Panc1 (cell line): Measurements from ENCODE around the gene IQCC. TPM values are rescaled to one million over a fixed set of nuclear protein-coding genes. Genes with fewer than 3 reads are reported as not detected.

Source experiments
- ATAC-seq: fragments of 200-7000 bp; cut with Tn5 transposase; 2 replicates; pipeline ENCODE4 v1.9.1; 2020; ENCODE audit warnings: mild to moderate bottlenecking, moderate library complexity
- BruUV-seq: library from RNA; stranded (reverse); fragments of 400-500 nt; replicated peaks from 2 replicates; lab custom pipeline; 2021; lab: Mats Ljungman, UMichigan
- CTCF ChIA-PET: fragments of 300-600 bp; sonication (Branson Sonifier 250); formaldehyde crosslinking; loops from one replicate; lab custom pipeline; 2022; ENCODE audit warnings: antibody characterized with exemption; lab: Charles Lee
- POLR2A ChIA-PET: fragments of 300-600 bp; sonication (Branson Sonifier 250); formaldehyde crosslinking; loops from one replicate; lab custom pipeline; 2022; ENCODE audit warnings: antibody characterized with exemption; lab: Charles Lee
- DNase-seq: peaks from one replicate; pipeline ENCODE4 v3.0.0-alpha.2; 2010; ENCODE audit warnings: low read depth, low spot score
- H3K27ac ChIP-seq: 2 replicates; pipeline ENCODE4 v1.5.1; 2011; ENCODE audit warnings: mild to moderate bottlenecking, low read length, inconsistent platforms
- H3K27me3 ChIP-seq: fragments of 200-500 bp; sonication (Bioruptor generic); 2 replicates; pipeline ENCODE4 v1.6.0; 2014; ENCODE audit warnings: low read length, inconsistent platforms; ENCODE audit not compliant: control insufficient read depth, insufficient read depth
- H3K36me3 ChIP-seq: fragments of 200-500 bp; sonication (Bioruptor generic); 2 replicates; pipeline ENCODE4 v1.5.1; 2014; ENCODE audit warnings: inconsistent platforms, mild to moderate bottlenecking, low read length, moderate library complexity; ENCODE audit not compliant: control insufficient read depth, insufficient read depth
- H3K4me1 ChIP-seq: 2 replicates; pipeline ENCODE4 v1.5.1; 2011; ENCODE audit warnings: inconsistent platforms, mild to moderate bottlenecking, low read length, moderate library complexity; ENCODE audit not compliant: control insufficient read depth, insufficient read depth
- H3K4me3 ChIP-seq, 2 experiments: 2 replicates each; pipeline ENCODE4 v1.5.1; 2011 to 2012; ENCODE audit warnings: low read depth in 2 of 2, low read length in 2 of 2, mild to moderate bottlenecking in 2 of 2, inconsistent platforms in 1 of 2, moderate library complexity in 1 of 2
- H3K9me3 ChIP-seq: fragments of 200-500 bp; sonication (Bioruptor generic); 2 replicates; pipeline ENCODE4 v1.5.1; 2014; ENCODE audit warnings: low read depth, mild to moderate bottlenecking, inconsistent platforms, low read length, moderate library complexity; ENCODE audit not compliant: control insufficient read depth, insufficient read depth
- POLR2AphosphoS5 ChIP-seq: IDR thresholded peaks from 2 replicates; pipeline ENCODE4 v1.6.1; 2012; ENCODE audit warnings: mild to moderate bottlenecking, low read depth, low read length, moderate library complexity
- SIN3A ChIP-seq: IDR thresholded peaks from 2 replicates; pipeline ENCODE4 v1.6.1; 2012; ENCODE audit warnings: low read depth, mild to moderate bottlenecking, low read length, moderate library complexity, borderline replicate concordance; ENCODE audit not compliant: insufficient read depth
- TCF7L2 ChIP-seq: IDR thresholded peaks from 2 replicates; pipeline ENCODE4 v1.6.1; 2011; ENCODE audit warnings: mild to moderate bottlenecking, low read depth, low read length, inconsistent platforms
- in situ Hi-C: cut with HindIII; loops from 2 replicates; pipeline ENCODE4 v1.10.0; 2016; ENCODE audit warnings: low sequenced_read_pairs, low pct_unique_long_range_greater_than_20kb
- intact Hi-C: fragments of 100-400 bp; cut with micrococcal nuclease; formaldehyde crosslinking; loops from one replicate; pipeline ENCODE4 v1.10.0; 2022; ENCODE audit not compliant: unreplicated experiment
- total RNA-seq: library from RNA; stranded (reverse); gene quantifications from one replicate; pipeline ENCODE4 v1.2.1, GENCODE V29; 2021; ENCODE audit not compliant: unreplicated experiment
- TF ChIP-seq, protein P1 (sequence below), 2 experiments: IDR thresholded peaks; 2 replicates each; pipeline ENCODE4 v1.6.1; 2011 to 2012; ENCODE audit warnings: low read depth in 2 of 2, control low read depth in 1 of 2, low read length in 1 of 2, mild to moderate bottlenecking in 1 of 2, moderate library complexity in 1 of 2; ENCODE audit not compliant: insufficient read depth in 1 of 2

The IQCC gene
- total RNA-seq, 1 experiment from 2014 or later = 4.4 TPM

DNA sequence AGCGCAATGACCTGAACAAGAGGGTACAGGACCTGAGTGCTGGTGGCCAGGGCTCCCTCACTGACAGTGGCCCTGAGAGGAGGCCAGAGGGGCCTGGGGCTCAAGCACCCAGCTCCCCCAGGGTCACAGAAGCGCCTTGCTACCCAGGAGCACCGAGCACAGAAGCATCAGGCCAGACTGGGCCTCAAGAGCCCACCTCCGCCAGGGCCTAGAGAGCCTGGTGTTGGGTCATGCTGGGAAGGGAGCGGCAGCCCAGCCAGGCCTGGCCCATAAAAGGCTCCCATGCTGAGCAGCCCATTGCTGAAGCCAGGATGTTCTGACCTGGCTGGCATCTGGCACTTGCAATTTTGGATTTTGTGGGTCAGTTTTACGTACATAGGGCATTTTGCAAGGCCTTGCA, 10.5 kb upstream of the IQCC start:
- POLR2A ChIA-PET = interaction anchor here (0.5 to 0.6 kb wide), 2 partner anchors 12 to 49 kb away, joined by 3 to 19 read pairs; no protein-coding TSS in a partner anchor

DNA sequence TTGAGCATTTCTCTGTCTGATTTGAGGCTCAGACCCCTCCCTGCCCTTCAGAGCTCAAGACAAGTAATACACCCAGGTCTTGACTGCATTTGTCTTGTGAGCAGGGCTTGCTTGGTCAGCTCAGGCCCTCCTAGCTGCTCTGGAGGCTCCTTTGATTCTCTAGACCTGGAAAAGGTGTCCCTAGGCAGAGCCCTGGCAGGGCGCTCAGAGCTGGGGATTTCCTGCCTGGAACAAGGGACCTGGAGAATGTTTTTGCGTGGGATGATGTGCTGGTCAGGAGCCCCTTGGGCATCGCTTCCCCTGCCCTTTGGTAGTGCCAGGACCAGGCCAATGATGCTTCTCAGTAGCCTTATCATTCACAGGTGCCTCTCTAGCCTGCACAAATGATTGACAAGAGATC, 9.9 kb upstream of the IQCC start:
- no TSS peak for BruUV-seq
- in situ Hi-C loops = no loop called here

More for the DNA sequence above, 10.5 kb upstream of the IQCC start:
- no TSS peak for BruUV-seq
- Histone ChIP-seq H3K36me3 (peaks cover 26% of the 10 kb centered on the region), H3K27me3 (no peaks in the 10 kb centered on the region), H3K27ac (no peak overlapping the region), H3K4me3 (no peak overlapping the region), H3K4me1 (peaks cover 33% of the 10 kb centered on the region), H3K9me3 (no peaks in the 10 kb centered on the region)
- DNase-seq (no peak), ATAC-seq (no peak)
- CTCF ChIA-PET = no interaction called here
- in situ Hi-C loops (no loop called here), intact Hi-C loops (no loop called here)
- no peak for TF ChIP-seq TCF7L2
- TF ChIP-seq, protein P1, sequence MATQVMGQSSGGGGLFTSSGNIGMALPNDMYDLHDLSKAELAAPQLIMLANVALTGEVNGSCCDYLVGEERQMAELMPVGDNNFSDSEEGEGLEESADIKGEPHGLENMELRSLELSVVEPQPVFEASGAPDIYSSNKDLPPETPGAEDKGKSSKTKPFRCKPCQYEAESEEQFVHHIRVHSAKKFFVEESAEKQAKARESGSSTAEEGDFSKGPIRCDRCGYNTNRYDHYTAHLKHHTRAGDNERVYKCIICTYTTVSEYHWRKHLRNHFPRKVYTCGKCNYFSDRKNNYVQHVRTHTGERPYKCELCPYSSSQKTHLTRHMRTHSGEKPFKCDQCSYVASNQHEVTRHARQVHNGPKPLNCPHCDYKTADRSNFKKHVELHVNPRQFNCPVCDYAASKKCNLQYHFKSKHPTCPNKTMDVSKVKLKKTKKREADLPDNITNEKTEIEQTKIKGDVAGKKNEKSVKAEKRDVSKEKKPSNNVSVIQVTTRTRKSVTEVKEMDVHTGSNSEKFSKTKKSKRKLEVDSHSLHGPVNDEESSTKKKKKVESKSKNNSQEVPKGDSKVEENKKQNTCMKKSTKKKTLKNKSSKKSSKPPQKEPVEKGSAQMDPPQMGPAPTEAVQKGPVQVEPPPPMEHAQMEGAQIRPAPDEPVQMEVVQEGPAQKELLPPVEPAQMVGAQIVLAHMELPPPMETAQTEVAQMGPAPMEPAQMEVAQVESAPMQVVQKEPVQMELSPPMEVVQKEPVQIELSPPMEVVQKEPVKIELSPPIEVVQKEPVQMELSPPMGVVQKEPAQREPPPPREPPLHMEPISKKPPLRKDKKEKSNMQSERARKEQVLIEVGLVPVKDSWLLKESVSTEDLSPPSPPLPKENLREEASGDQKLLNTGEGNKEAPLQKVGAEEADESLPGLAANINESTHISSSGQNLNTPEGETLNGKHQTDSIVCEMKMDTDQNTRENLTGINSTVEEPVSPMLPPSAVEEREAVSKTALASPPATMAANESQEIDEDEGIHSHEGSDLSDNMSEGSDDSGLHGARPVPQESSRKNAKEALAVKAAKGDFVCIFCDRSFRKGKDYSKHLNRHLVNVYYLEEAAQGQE (IDR thresholded peaks at IDR 0.05; ENCODE audit: insufficient read depth in 1 of 2, low read depth in 2 of 2, low read length in 1 of 2) = no peak
- TF ChIP-seq SIN3A = no peak

More for the DNA sequence above, 9.9 kb upstream of the IQCC start:
- Histone ChIP-seq H3K4me3 (no peak overlapping the region), H3K36me3 (peaks cover 26% of the 10 kb centered on the region), H3K4me1 (peaks cover 36% of the 10 kb centered on the region), H3K9me3 (no peaks in the 10 kb centered on the region), H3K27ac (no peak overlapping the region), H3K27me3 (no peaks in the 10 kb centered on the region)
- POLR2A ChIA-PET = interaction anchor here (0.6 kb wide), 1 partner anchor 12 kb away, joined by 19 read pairs; no protein-coding TSS in a partner anchor
- intact Hi-C loops = no loop called here
- TF ChIP-seq SIN3A (no peak), POLR2AphosphoS5 (0 out of 2 replicates have a peak, but pooled peaks have one; percentile 38), TCF7L2 (no peak)
- TF ChIP-seq, protein P1 (IDR thresholded peaks at IDR 0.05; ENCODE audit: insufficient read depth in 1 of 2, low read depth in 2 of 2, low read length in 1 of 2) = no peak
- DNase-seq (no peak), ATAC-seq (no peak)
- CTCF ChIA-PET = no interaction called here
